ENCODE results near the gene XNDC1N. TPM values are rescaled to one million over a fixed set of nuclear protein-coding genes. Genes with fewer than 3 reads are reported as not detected.

Gene XNDC1N
- total and polyA plus RNA-seq, 2 experiments from 2014 or later: 11.0 to 13.0 TPM

DNA sequence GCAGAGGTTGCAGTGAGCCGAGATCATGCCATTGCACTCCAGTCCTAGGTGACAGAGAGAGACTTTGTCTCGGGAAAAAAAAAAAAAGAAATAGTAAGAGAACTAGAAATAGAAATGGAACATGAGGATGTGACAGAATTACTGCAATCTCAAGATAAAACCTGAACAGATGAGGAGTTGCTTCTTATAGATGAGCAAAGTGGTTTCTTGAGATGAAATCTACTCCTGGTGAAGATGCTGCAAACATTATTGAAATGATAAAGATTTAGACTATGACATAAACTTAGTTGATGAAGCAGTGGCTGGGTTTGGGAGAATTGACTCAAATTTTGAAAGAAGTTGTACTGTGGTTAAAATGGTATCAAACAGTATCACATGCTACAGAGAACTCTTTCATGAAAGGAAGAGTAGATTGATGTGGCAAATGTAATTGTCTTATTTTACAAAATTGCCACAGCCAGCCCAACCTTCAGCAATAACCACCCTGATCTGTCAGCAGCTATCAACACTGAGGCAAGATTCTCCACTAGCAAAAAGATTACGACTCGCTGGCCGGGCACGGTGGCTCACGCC is 13.7 kb downstream of the XNDC1N start:
- no peak for TF ChIP-seq EZH2phosphoT487 (IDR thresholded peaks at IDR 0.05; ENCODE audit: unreplicated experiment)
- no peak for TF ChIP-seq POLR2AphosphoS5 (IDR thresholded peaks at IDR 0.05; ENCODE audit: low read depth)
- TF ChIP-seq ZNF462 (CRISPR knock-in tag; IDR thresholded peaks at IDR 0.05): no peak
- TF ChIP-seq, protein P1, sequence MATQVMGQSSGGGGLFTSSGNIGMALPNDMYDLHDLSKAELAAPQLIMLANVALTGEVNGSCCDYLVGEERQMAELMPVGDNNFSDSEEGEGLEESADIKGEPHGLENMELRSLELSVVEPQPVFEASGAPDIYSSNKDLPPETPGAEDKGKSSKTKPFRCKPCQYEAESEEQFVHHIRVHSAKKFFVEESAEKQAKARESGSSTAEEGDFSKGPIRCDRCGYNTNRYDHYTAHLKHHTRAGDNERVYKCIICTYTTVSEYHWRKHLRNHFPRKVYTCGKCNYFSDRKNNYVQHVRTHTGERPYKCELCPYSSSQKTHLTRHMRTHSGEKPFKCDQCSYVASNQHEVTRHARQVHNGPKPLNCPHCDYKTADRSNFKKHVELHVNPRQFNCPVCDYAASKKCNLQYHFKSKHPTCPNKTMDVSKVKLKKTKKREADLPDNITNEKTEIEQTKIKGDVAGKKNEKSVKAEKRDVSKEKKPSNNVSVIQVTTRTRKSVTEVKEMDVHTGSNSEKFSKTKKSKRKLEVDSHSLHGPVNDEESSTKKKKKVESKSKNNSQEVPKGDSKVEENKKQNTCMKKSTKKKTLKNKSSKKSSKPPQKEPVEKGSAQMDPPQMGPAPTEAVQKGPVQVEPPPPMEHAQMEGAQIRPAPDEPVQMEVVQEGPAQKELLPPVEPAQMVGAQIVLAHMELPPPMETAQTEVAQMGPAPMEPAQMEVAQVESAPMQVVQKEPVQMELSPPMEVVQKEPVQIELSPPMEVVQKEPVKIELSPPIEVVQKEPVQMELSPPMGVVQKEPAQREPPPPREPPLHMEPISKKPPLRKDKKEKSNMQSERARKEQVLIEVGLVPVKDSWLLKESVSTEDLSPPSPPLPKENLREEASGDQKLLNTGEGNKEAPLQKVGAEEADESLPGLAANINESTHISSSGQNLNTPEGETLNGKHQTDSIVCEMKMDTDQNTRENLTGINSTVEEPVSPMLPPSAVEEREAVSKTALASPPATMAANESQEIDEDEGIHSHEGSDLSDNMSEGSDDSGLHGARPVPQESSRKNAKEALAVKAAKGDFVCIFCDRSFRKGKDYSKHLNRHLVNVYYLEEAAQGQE (IDR thresholded peaks at IDR 0.05; ENCODE audit: unreplicated experiment): no peak
- TF ChIP-seq ETS1 (IDR thresholded peaks at IDR 0.05): no peak
- no peak for TF ChIP-seq STAT1 (IDR thresholded peaks at IDR 0.05; ENCODE audit: unreplicated experiment)
- no peak for TF ChIP-seq EZH2 (IDR thresholded peaks at IDR 0.05; ENCODE audit: low read depth, unreplicated experiment)
- TF ChIP-seq JUNB (IDR thresholded peaks at IDR 0.05; ENCODE audit: unreplicated experiment): no peak
- no peak for TF ChIP-seq NANOG (IDR thresholded peaks at IDR 0.05; ENCODE audit: borderline replicate concordance)
- TF ChIP-seq, protein P2, sequence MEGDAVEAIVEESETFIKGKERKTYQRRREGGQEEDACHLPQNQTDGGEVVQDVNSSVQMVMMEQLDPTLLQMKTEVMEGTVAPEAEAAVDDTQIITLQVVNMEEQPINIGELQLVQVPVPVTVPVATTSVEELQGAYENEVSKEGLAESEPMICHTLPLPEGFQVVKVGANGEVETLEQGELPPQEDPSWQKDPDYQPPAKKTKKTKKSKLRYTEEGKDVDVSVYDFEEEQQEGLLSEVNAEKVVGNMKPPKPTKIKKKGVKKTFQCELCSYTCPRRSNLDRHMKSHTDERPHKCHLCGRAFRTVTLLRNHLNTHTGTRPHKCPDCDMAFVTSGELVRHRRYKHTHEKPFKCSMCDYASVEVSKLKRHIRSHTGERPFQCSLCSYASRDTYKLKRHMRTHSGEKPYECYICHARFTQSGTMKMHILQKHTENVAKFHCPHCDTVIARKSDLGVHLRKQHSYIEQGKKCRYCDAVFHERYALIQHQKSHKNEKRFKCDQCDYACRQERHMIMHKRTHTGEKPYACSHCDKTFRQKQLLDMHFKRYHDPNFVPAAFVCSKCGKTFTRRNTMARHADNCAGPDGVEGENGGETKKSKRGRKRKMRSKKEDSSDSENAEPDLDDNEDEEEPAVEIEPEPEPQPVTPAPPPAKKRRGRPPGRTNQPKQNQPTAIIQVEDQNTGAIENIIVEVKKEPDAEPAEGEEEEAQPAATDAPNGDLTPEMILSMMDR (conservative IDR thresholded peaks at IDR 0.05; ENCODE audit: low read depth in 2 of 2): no peak
- no peak for TF ChIP-seq CREB1 (CRISPR knock-in tag; IDR thresholded peaks at IDR 0.05; ENCODE audit: low read depth)
- TF ChIP-seq ZNF114 (CRISPR knock-in tag; IDR thresholded peaks at IDR 0.05): no peak
- no peak for TF ChIP-seq ZNF331 (CRISPR knock-in tag; IDR thresholded peaks at IDR 0.05; ENCODE audit: low read depth)
- Mint-ChIP-seq H3K9me3 (no peaks in the 10 kb centered on the region), H3K27ac (no peak overlapping the region), H3K27me3 (ENCODE audit: insufficient read depth, low read depth, poor library complexity) (peaks cover 4% of the 10 kb centered on the region), H3K36me3 (ENCODE audit: low read depth) (peaks cover 46% of the 10 kb centered on the region), H3K4me3 (no peak overlapping the region), H3K4me1 (peaks cover 7% of the 10 kb centered on the region; the same call in 2 of the 3 replicates)
- H2AFZ ChIP-seq: no peak overlapping the region
- DNase-seq (ENCODE audit: low spot score): no peak
- peaks cover 15% of the 10 kb centered on the region; the same call in 1 of the 2 replicates for H3K36me3 ChIP-seq (ENCODE audit: insufficient read depth)
- H3K27ac ChIP-seq (ENCODE audit: low read depth): no peak overlapping the region
- H3K79me2 ChIP-seq (replicated peaks; ENCODE audit: insufficient read depth): no peaks in the 10 kb centered on the region
- no peaks in the 10 kb centered on the region for H4K20me1 ChIP-seq (replicated peaks; ENCODE audit: insufficient read depth)
- no peaks in the 10 kb centered on the region for H3K4me1 ChIP-seq (ENCODE audit: insufficient read depth)
- H3K27me3 ChIP-seq (ENCODE audit: insufficient read depth): no peaks in the 10 kb centered on the region
- H3K9me2 ChIP-seq (ENCODE audit: insufficient read depth): no peaks in the 10 kb centered on the region
- H3K4me3 ChIP-seq: no peak overlapping the region
- no peak for ATAC-seq
- H3F3A ChIP-seq (replicated peaks; ENCODE audit: low read depth): no peaks in the 10 kb centered on the region
- no peak overlapping the region for H3K4me2 ChIP-seq

Data from GM23338 (cell line).